Neuronal stem cell (in vitro differentiated cells): ENCODE measurements around the gene PRAMEF1.

Source experiments
- DNase-seq: peaks from one replicate; pipeline ENCODE4 v3.0.0-alpha.2; 2013; ENCODE audit warnings: low spot score
- H2AFZ ChIP-seq: one replicate; pipeline ENCODE4 v1.6.1; 2013; ENCODE audit warnings: mild to moderate bottlenecking, low read length, inconsistent platforms
- H2AK5ac ChIP-seq: 2 replicates; pipeline ENCODE4 v1.6.1; 2013; ENCODE audit warnings: low read depth, mild to moderate bottlenecking, inconsistent platforms, low read length, moderate library complexity, mixed read lengths
- H2BK120ac ChIP-seq: 2 replicates; pipeline ENCODE4 v1.6.1; 2013; ENCODE audit warnings: low read depth, mild to moderate bottlenecking, inconsistent platforms, low read length, moderate library complexity, mixed read lengths
- H2BK12ac ChIP-seq: one replicate; pipeline ENCODE4 v1.6.1; 2013; ENCODE audit warnings: low read length, inconsistent platforms
- H2BK15ac ChIP-seq: 2 replicates; pipeline ENCODE4 v1.6.1; 2013; ENCODE audit warnings: mild to moderate bottlenecking, low read length, inconsistent platforms, mixed read lengths
- H2BK5ac ChIP-seq: one replicate; pipeline ENCODE4 v1.6.1; 2013; ENCODE audit warnings: inconsistent platforms, mild to moderate bottlenecking, low read length, moderate library complexity
- H3K14ac ChIP-seq: one replicate; pipeline ENCODE4 v1.6.1; 2013; ENCODE audit warnings: low read length, inconsistent platforms
- H3K18ac ChIP-seq: 2 replicates; pipeline ENCODE4 v1.6.1; 2013; ENCODE audit warnings: low read length, inconsistent platforms
- H3K23ac ChIP-seq: 2 replicates; pipeline ENCODE4 v1.6.1; 2013; ENCODE audit warnings: low read depth, mild to moderate bottlenecking, mixed read lengths, low read length, inconsistent platforms; ENCODE audit not compliant: poor library complexity
- H3K27ac ChIP-seq: replicated peaks from 3 replicates; pipeline ENCODE4 v1.5.1; 2013; ENCODE audit warnings: low read length, inconsistent platforms
- H3K27me3 ChIP-seq, 3 experiments: 2 replicates each; pipeline ENCODE4 v1.6.1; 2013; ENCODE audit warnings: low read length in 3 of 3, mild to moderate bottlenecking in 2 of 3, inconsistent platforms in 1 of 3, low read depth in 1 of 3, mixed read lengths in 1 of 3, moderate library complexity in 1 of 3; ENCODE audit not compliant: control insufficient read depth in 3 of 3, insufficient read depth in 3 of 3
- H3K36me3 ChIP-seq, 2 donors: replicated peaks in 1 of 2; 2 replicates each; pipeline ENCODE4 v1.6.1; 2013; ENCODE audit warnings: low read length in 2 of 2; ENCODE audit not compliant: control insufficient read depth in 2 of 2, insufficient read depth in 2 of 2
- H3K4ac ChIP-seq: 2 replicates; pipeline ENCODE4 v1.6.1; 2013; ENCODE audit warnings: inconsistent platforms, mild to moderate bottlenecking, low read length, moderate library complexity
- H3K4me1 ChIP-seq, 2 donors: 1 replicate in 1 of 2; 2 replicates in 1 of 2; pipeline ENCODE4 v1.6.1; 2013; ENCODE audit warnings: low read length in 2 of 2, low read depth in 1 of 2; ENCODE audit not compliant: control insufficient read depth in 2 of 2, insufficient read depth in 1 of 2
- H3K4me2 ChIP-seq: one replicate; pipeline ENCODE4 v1.6.1; 2013; ENCODE audit warnings: mild to moderate bottlenecking, low read length, inconsistent platforms; ENCODE audit not compliant: insufficient read depth, poor library complexity, severe bottlenecking
- H3K4me3 ChIP-seq, 2 donors: 2 replicates each; pipeline ENCODE4 v1.5.1; 2013; ENCODE audit warnings: low read length in 2 of 2, mild to moderate bottlenecking in 2 of 2, inconsistent platforms in 1 of 2, moderate library complexity in 1 of 2
- H3K79me1 ChIP-seq: one replicate; pipeline ENCODE4 v1.6.1; 2013; ENCODE audit warnings: low read depth, mild to moderate bottlenecking, inconsistent platforms, low read length, moderate library complexity
- H3K9ac ChIP-seq: one replicate; pipeline ENCODE4 v1.6.1; 2013; ENCODE audit warnings: mild to moderate bottlenecking, low read depth, low read length, inconsistent platforms; ENCODE audit not compliant: poor library complexity
- H3K9me3 ChIP-seq, 2 donors: replicated peaks in 1 of 2; 2 replicates each; pipeline versions ENCODE3 to v1.6.1; 2013; ENCODE audit warnings: low read length in 2 of 2, mild to moderate bottlenecking in 2 of 2, inconsistent platforms in 1 of 2, low read depth in 1 of 2, mixed read lengths in 1 of 2, moderate library complexity in 1 of 2; ENCODE audit not compliant: control insufficient read depth in 2 of 2, insufficient read depth in 1 of 2
- H4K8ac ChIP-seq: one replicate; pipeline ENCODE4 v1.6.1; 2013; ENCODE audit warnings: low read depth, mild to moderate bottlenecking, inconsistent platforms, low read length, moderate library complexity
- H4K91ac ChIP-seq: one replicate; pipeline ENCODE4 v1.6.1; 2013; ENCODE audit warnings: low read length, low read depth, mild to moderate bottlenecking, inconsistent platforms; ENCODE audit not compliant: poor library complexity
- WGBS, 2 donors: extraction: QIAGEN DNeasy Blood & Tissue Kit; methylation state at CpG; one replicate each; pipeline ENCODE4 v1.1.7; 2013; ENCODE audit warnings: missing lambda C conversion rate in 2 of 2, mixed read lengths in 1 of 2; ENCODE audit not compliant: insufficient read length in 2 of 2, insufficient replicate concordance in 1 of 2; ENCODE audit errors: extremely low coverage in 2 of 2; 5-methylcytosine and 5-hydroxymethylcytosine counted together

Gene PRAMEF1

GRCh38 chr1:12748778-12749355 is 42.3 kb upstream of the PRAMEF1 start:
- H3K4ac ChIP-seq, result no peak overlapping the region
- H3K79me1 ChIP-seq, result no peaks in the 10 kb centered on the region
- H3K14ac ChIP-seq, result no peak overlapping the region
- H3K9ac ChIP-seq, result no peak overlapping the region
- no peak overlapping the region for H3K4me3 ChIP-seq
- H4K91ac ChIP-seq, result no peak overlapping the region
- H3K4me2 ChIP-seq, result no peak overlapping the region
- peaks cover 3 to 5% of the 10 kb centered on the region in 2 donors for H3K9me3 ChIP-seq
- H4K8ac ChIP-seq, result no peak overlapping the region
- no peak overlapping the region for H2BK15ac ChIP-seq
- H3K18ac ChIP-seq, result no peak overlapping the region
- no peaks in the 10 kb centered on the region for H3K4me1 ChIP-seq
- H3K23ac ChIP-seq, result no peak overlapping the region
- no peak overlapping the region for H3K27ac ChIP-seq
- H2BK12ac ChIP-seq, result no peak overlapping the region
- no peak overlapping the region for H2AFZ ChIP-seq
- H3K27me3 ChIP-seq, result no peaks in the 10 kb centered on the region
- no peaks in the 10 kb centered on the region for H3K36me3 ChIP-seq
- no peak overlapping the region for H2BK120ac ChIP-seq
- H2BK5ac ChIP-seq, result no peak overlapping the region
- DNase-seq, result no peak
- no peak overlapping the region for H2AK5ac ChIP-seq

DNA sequence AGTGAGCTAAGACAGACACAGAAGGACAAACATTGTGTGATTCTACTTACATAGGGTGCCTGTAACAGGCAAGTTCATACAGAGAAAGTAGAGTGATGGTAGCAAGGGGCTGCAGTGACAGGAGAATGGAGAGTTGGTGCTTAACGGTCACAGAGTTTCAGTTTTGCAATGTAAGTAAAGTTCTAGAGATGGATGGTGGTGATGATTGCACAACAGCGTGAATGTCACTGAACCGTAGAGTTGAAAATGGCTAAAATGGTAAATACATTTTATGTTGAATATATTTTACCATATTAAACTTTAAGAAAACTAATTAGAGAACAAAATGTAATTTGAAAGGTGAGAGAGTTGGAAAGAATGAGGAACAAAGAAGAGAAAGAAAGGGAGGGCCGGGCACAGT is 36.5 kb upstream of the PRAMEF1 start:
- H3K4me2 ChIP-seq, result no peak overlapping the region
- no peak overlapping the region for H3K18ac ChIP-seq
- no peaks in the 10 kb centered on the region for H3K36me3 ChIP-seq
- H3K4me3 ChIP-seq, result no peak overlapping the region
- H3K9ac ChIP-seq, result no peak overlapping the region
- H3K9me3 ChIP-seq, result no peaks in the 10 kb centered on the region
- H3K4ac ChIP-seq, result no peak overlapping the region
- H3K23ac ChIP-seq, result no peak overlapping the region
- H2BK12ac ChIP-seq, result no peak overlapping the region
- no peak overlapping the region for H3K14ac ChIP-seq
- H3K79me1 ChIP-seq, result no peaks in the 10 kb centered on the region
- no peak overlapping the region for H4K8ac ChIP-seq
- no peak for DNase-seq
- H2AFZ ChIP-seq, result no peak overlapping the region
- no peak overlapping the region for H2BK5ac ChIP-seq
- no peak overlapping the region for H2AK5ac ChIP-seq
- H2BK15ac ChIP-seq, result no peak overlapping the region
- no peak overlapping the region for H4K91ac ChIP-seq
- H3K27ac ChIP-seq, result no peak overlapping the region
- WGBS, 2 donors, result no CpG with 5 or more reads among the region's 4 CpGs
- peaks cover 0 to 35% (median 0%) of the 10 kb centered on the region in 3 experiments for H3K27me3 ChIP-seq
- H3K4me1 ChIP-seq, result no peaks in the 10 kb centered on the region
- H2BK120ac ChIP-seq, result no peak overlapping the region

DNA sequence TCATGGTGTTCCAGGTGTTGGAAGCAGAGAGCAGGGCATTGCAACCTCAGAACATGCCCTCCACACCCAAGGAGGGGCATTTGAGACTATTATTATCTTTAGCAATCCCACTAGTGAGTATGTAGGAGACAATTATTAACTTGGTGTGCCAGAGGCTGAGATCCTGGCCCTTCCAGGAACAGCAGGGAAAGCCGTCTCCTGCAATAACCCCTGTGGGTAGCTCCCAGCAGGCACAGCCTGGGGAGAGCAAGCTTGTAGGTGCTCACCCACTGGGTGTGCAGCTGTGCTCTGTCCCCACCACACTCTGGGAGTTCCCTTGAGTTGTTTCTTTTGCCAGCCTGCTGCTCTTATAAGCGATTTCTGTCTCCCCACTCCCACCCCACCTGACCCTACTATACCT is 34.9 kb upstream of the PRAMEF1 start:
- DNase-seq, result no peak
- no peak overlapping the region for H2BK5ac ChIP-seq
- no peak overlapping the region for H2AFZ ChIP-seq
- H3K79me1 ChIP-seq, result no peaks in the 10 kb centered on the region
- H2AK5ac ChIP-seq, result no peak overlapping the region
- H3K23ac ChIP-seq, result no peak overlapping the region
- no peak overlapping the region for H4K91ac ChIP-seq
- no peak overlapping the region for H3K4me2 ChIP-seq
- H3K36me3 ChIP-seq, result no peaks in the 10 kb centered on the region
- H3K27me3 ChIP-seq, result peaks cover 0 to 35% (median 0%) of the 10 kb centered on the region in 3 experiments
- H2BK15ac ChIP-seq, result no peak overlapping the region
- H2BK120ac ChIP-seq, result no peak overlapping the region
- H3K4me1 ChIP-seq, result no peaks in the 10 kb centered on the region
- H3K18ac ChIP-seq, result no peak overlapping the region
- H3K4ac ChIP-seq, result no peak overlapping the region
- no peak overlapping the region for H4K8ac ChIP-seq
- H3K9me3 ChIP-seq, result no peaks in the 10 kb centered on the region
- no peak overlapping the region for H3K27ac ChIP-seq
- H3K4me3 ChIP-seq, result no peak overlapping the region
- no peak overlapping the region for H3K14ac ChIP-seq
- no peak overlapping the region for H3K9ac ChIP-seq
- no CpG with 5 or more reads among the region's 2 CpGs for WGBS, 2 donors
- no peak overlapping the region for H2BK12ac ChIP-seq

DNA sequence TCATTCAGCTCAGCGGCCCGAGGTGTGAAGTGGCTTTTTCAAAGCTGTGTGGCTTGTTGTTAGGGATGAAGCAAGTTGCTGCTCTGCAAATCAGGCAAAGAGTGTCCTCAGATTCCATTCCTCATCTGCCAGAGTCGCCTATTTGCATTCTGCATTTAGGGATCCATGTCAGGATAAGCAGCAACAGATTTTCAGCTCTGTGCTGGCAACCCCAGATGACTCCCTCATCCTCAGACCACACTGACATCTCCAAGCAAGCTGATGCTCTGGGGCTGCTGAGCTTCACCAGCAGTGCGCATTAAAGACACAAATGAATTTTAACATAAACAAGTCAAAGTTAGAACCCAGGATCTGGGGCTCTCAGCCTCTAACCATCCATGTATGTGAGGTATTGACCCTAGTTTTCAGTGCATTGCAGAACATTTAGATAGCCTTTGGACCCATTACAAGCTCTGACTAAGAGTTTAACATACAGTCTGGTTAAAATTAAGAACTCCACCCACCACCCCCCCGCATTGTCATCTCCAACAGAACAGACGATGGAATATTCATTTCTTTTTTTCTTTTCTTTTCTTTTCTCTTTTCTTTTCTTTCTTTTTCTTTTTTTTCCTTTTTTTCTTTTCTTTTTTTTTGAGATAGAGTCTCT is 34.3 kb upstream of the PRAMEF1 start:
- Histone ChIP-seq H4K91ac (no peak overlapping the region), H3K23ac (no peak overlapping the region), H3K9me3 (no peaks in the 10 kb centered on the region), H2BK5ac (no peak overlapping the region), H3K79me1 (no peaks in the 10 kb centered on the region), H3K27me3 (peaks cover 0 to 35% (median 0%) of the 10 kb centered on the region in 3 experiments), H3K27ac (no peak overlapping the region), H3K36me3 (no peaks in the 10 kb centered on the region), H2AK5ac (no peak overlapping the region), H4K8ac (no peak overlapping the region), H2BK120ac (no peak overlapping the region), H3K4ac (no peak overlapping the region), H3K9ac (no peak overlapping the region), H2BK15ac (no peak overlapping the region), H3K4me1 (no peaks in the 10 kb centered on the region), H3K4me3 (no peak overlapping the region), H2BK12ac (no peak overlapping the region), H2AFZ (no peak overlapping the region), H3K14ac (no peak overlapping the region), H3K4me2 (no peak overlapping the region), H3K18ac (no peak overlapping the region)
- no peak for DNase-seq
- no CpG with 5 or more reads among the region's 6 CpGs for WGBS, 2 donors
